Activated T-helper 1 cell treated with anti-CD3 and anti-CD28 coated beads, Interleukin-2, amount 50 U/mL, for 16 hours (primary cell): ENCODE results near the gene KIR2DL1.
"Not testable (repeated sequence)": the region's sequence is repeated elsewhere in the genome, so short reads cannot be mapped to it uniquely, and the experiment has no call there.

ENCODE experiments used
- DNase-seq, 2 donors: peaks; one replicate each; pipeline ENCODE4 v3.0.0-alpha.2; 2020; ENCODE audit warnings: low read depth in 1 of 2, low spot score in 1 of 2

The KIR2DL1 gene

DNA sequence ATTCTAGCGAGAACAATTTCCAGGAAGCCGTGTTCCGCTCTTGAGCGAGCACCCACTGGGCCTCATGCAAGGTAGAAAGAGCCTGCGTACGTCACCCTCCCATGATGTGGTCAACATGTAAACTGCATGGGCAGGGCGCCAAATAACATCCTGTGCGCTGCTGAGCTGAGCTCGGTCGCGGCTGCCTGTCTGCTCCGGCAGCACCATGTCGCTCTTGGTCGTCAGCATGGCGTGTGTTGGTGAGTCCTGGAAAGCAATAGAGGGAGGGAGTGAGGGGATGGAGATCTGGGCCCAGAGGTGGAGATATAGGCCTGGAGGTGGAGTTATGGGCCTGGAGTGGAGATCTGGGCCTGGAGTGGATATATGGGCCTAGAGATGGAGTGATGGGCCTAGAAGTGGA, at the start of gene KIR2DL1:
TSS of gene KIR2DL1 (plus strand) at position 148 of the 400 bp plus-strand sequence. CDS start at position 206, 58 bp downstream.
- DNase-seq, result not testable (repeated sequence)

DNA sequence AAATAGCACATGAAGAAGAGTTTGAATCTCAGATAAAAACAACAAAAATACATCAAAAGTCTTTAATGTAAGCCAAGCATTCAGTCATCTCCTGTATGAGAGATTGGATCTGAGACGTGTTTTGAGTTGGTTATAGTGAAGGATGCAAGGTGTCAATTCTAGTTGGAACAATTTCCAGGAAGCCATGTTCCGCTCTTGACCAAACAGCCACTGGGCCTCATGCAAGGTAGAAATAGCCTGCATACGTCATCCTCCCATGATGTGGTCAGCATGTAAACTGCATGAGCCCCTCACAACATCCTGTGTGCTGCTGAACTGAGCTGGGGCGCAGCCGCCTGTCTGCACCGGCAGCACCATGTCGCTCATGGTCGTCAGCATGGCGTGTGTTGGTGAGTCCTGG, 45.5 kb upstream of the KIR2DL1 start, which contains the start of gene KIR3DL3:
TSS of gene KIR3DL3 (plus strand) at position 301 of the 400 bp plus-strand sequence. CDS start at position 356, 55 bp downstream.
- DNase-seq, result no peak

DNA sequence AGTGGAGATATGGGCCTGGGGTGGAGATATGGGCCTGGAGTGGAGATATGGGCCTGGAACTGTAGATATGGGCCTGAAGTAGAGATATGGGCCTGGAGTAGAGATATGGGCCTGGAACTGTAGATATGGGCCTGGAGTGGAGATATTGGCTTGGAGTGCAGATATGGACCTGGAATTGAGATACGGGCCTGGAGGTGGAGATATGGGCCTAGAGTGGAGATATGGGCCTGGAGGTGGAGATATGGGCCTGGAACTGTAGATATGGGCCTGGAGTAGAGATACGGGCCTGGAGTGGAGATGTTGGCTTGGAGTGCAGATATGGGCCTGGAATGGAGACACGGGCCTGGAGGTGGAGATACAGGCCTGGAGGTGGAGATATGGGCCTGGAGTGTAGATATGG, 44.9 kb upstream of the KIR2DL1 start:
- DNase-seq, result no peak

DNA sequence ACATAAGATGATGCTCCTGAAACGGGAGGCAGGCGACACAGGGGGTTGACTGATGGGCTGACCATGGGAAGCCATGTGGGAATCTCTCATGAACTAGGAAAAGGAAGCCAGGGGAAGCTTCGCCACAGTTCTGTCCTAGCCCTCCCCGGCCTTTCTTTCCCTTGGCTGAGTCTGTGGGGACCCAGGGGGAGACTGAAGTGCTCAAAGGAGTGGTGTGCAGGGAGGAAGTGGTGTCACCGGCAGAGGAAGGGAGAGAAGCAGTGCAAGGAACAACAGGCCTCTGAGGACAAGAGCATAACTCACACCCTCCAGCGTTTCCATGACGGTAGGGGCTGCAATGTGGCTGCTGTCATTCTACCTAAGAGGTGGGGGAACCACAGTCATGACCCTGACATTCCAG, 44.3 kb upstream of the KIR2DL1 start:
- no peak for DNase-seq

DNA sequence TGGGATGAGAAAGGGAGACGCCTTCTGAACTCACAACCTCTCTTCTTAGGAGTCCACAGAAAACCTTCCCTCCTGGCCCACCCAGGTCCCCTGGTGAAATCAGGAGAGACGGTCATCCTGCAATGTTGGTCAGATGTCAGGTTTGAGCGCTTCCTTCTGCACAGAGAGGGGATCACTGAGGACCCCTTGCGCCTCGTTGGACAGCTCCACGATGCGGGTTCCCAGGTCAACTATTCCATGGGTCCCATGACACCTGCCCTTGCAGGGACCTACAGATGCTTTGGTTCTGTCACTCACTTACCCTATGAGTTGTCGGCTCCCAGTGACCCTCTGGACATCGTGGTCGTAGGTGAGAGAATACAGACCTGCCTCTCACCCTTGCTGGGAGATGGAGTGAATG, 42.0 kb upstream of the KIR2DL1 start:
- DNase-seq, result no peak

DNA sequence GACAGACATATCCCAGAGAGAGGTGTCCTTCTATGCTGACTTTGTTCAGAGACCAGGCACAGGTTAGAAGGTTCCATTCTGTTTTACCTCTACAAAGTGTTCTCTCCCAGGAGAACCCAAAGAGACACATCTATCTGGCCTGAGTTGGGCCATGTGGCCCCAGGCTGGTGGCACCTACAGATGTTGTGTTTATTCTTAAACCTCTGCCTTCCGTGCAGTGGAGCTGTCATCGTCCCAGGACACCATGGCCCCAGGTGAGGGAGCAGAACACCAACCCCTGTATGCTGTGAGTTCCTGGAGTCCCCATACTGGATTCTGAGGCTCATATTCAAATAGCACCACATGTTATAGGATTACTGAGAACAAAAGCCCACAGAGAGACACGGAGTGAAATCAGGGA, 41.4 kb upstream of the KIR2DL1 start:
- DNase-seq, result no peak

DNA sequence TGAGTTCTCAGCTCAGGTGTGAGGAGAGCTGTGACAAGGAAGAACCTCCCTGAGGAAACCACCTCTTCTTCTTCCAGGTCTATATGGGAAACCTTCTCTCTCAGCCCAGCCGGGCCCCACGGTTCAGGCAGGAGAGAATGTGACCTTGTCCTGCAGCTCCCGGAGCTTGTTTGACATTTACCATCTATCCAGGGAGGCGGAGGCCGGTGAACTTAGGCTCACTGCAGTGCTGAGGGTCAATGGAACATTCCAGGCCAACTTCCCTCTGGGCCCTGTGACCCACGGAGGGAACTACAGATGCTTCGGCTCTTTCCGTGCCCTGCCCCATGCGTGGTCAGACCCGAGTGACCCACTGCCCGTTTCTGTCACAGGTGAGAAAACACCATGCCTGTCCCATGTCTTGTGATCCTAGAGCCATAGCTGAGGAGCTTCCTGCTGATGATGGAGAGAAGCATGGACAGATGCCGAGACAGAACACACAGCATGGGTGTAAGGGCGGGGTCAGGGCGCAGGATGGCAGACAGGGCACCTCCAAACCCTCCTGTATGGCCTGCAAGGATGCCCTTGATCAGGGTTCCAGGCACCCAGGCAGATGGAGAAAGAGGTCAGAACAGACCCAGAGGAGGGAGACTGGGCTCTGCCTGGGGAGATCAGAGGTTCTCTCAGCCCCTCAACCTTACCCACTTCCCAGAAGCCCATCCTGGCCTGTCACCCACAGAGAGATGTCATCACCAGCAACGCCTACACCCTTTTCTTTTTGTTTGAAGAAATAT, 40.0 kb upstream of the KIR2DL1 start:
- DNase-seq, result no peak

DNA sequence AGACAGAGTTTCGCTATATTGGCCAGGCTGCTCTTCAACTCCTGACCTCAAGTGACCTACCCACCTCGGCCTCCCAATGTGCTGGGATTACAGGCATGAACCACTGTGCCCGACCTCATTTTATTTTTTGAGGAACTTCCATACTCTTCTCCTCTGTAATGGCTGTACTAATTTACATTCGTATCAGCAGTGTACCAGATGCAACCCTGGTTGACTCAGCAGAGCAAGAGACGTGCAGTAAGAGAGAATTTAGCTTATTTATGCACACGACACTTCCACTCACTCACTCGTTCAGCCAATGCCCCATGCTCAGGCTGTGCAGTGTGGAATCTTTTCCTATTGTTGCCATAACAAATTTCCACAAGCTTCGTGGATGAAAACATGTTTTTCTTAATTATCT, 38.4 kb upstream of the KIR2DL1 start:
- DNase-seq, result no peak

DNA sequence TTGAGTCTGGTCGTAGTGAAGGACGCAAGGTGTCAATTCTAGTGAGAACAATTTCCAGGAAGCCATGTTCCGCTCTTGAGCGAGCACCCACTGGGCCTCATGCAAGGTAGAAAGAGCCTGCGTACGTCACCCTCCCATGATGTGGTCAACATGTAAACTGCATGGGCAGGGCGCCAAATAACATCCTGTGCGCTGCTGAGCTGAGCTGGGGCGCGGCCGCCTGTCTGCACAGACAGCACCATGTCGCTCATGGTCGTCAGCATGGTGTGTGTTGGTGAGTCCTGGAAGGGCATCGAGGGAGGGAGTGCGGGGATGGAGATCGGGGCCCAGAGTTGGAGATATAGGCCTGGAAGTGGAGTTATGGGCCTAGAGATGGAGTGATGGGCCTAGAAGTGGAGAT, 31.3 kb upstream of the KIR2DL1 start, which contains the start of gene KIR2DL3:
TSS of gene KIR2DL3 (plus strand) at position 208 of the 400 bp plus-strand sequence. CDS start at position 241, 33 bp downstream.
- DNase-seq, result not testable (repeated sequence)

DNA sequence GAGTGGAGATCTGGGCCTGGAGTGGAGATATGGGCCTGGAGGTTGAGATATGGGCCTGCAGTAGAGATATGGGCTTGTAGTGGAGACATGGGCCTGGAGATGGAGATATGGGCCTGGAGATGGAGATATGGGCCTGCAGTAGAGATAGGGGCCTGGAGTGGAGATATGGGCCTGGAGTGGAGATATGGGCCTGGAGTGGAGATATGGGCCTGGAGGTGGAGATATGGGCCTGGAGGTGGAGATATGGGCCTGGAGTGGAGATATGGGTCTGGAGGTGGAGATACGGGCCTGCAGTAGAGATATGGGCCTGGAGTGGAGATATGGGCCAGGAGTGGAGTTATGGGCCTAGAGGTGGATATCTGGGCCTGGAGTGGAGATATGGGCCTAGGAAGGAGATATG, 30.9 kb upstream of the KIR2DL1 start:
- DNase-seq, result no peak

DNA sequence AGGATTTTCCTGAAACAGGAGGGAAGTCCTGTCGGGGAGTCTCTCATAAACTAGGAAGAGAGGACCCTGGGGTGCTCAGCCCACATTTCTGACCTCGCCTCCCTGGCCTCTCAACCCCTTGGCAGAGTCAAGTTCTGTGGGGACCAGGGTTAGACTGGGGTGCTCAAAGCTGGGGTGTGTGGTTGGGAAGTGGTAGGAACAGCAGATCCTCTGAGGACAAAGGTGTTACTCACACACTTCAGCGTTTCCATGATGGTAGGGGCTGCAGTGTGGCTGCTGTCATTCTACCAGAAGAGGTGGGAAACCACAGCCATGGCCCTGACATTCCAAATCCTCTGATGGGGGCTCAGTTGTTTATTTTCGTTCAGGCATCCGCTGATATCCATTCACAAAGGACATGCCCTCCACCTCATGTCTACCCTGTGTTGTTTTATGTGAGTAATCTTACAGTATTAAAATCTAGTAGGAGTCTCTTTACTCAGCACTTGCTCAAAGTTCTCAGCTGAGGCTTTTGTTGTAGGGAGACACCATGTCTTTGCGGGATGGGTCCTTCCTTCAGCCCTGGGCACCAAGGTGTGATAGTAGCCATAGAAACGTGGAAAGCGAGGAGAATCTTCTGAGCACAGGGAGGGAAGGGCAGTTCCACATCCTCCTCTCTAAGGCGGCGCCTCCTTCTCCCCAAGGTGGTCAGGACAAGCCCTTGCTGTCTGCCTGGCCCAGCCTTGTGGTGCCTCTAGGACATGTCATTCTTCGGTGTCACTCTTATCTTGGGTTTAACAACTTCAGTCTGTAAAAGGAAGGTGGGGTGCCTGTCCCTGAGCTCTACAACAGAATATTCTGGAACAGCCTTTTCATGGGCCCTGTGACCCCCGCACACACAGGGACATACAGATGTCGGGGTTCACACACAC, 29.8 kb upstream of the KIR2DL1 start:
- DNase-seq, result no peak

DNA sequence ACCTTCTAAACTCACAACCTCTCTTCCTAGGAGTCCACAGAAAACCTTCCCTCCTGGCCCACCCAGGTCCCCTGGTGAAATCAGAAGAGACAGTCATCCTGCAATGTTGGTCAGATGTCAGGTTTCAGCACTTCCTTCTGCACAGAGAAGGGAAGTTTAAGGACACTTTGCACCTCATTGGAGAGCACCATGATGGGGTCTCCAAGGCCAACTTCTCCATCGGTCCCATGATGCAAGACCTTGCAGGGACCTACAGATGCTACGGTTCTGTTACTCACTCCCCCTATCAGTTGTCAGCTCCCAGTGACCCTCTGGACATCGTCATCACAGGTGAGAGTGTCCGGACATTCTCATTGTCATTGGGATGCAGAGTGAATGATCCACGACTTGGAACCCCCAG, 27.6 kb upstream of the KIR2DL1 start:
- DNase-seq, result not testable (repeated sequence)

DNA sequence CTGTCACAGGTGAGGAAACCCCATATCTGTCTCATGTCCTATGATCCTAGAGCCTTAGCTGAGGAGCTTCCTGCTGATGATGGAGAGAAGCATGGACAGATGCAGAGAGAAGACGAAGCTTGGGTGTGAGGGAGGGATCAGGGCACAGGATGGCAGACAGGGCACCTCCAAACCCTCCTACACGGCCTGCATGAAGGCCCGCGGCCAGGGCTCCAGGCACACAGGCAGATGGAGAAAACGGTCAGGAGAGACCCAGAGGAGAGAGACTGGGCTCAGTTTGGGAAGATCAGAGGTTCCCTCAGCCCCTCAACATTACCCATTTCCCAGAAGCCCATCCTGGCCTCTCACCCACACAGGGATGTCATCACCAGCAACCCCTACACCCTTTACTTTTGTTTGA, 25.5 kb upstream of the KIR2DL1 start:
- not testable (repeated sequence) for DNase-seq

DNA sequence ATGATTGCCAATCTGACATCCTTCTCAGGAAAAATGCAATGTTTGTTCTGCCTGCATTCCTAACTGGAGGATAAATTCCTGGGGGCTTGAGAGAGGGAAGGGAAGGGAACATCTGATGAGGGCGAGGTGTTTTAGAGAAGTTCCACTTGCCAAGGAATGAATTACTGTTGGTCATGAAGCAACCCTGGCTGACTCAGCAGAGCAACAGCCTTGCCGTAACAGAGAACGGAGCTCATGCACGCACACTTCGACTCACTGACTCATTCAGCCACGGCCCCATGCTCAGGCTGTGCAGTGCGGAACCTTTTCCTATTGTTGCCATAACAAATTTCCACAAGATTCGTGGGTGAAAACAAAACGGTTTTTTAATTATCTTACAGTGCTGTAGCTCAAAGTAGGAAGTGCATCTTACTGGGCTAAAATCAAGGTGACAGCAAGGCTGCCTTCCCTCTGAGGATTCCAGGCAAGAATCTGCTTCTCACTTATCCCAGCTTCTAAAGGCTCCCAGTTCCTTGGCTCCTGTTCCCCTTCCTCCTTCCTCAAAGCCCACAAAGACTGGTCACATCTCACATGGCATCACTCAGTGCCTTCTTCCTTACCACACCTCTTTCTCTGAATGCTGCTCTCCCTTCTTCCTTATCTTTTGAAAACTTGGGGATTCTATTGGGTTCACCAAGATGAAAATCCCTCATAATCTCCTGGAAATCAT, 21.8 kb upstream of the KIR2DL1 start:
- not testable (repeated sequence) for DNase-seq

DNA sequence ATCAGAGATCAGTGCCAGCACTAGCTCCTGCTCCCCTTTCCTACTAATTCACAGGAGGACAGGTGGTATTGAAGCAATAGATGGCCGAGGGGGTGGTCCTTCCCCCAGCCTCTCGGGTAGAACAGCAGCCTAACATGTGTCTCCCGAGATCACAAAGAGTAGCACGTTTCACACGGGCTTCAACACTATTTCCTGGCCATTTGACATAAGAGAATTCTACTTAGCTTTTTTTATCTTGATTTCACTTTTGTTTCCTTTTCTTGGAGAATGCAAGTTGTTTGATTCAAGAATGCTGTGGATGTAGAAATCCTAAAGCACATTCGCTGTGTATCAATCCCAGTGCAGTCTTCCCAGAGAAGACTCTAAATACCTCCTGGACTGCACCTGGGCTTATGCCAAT, 19.3 kb upstream of the KIR2DL1 start:
- not testable (repeated sequence) for DNase-seq

DNA sequence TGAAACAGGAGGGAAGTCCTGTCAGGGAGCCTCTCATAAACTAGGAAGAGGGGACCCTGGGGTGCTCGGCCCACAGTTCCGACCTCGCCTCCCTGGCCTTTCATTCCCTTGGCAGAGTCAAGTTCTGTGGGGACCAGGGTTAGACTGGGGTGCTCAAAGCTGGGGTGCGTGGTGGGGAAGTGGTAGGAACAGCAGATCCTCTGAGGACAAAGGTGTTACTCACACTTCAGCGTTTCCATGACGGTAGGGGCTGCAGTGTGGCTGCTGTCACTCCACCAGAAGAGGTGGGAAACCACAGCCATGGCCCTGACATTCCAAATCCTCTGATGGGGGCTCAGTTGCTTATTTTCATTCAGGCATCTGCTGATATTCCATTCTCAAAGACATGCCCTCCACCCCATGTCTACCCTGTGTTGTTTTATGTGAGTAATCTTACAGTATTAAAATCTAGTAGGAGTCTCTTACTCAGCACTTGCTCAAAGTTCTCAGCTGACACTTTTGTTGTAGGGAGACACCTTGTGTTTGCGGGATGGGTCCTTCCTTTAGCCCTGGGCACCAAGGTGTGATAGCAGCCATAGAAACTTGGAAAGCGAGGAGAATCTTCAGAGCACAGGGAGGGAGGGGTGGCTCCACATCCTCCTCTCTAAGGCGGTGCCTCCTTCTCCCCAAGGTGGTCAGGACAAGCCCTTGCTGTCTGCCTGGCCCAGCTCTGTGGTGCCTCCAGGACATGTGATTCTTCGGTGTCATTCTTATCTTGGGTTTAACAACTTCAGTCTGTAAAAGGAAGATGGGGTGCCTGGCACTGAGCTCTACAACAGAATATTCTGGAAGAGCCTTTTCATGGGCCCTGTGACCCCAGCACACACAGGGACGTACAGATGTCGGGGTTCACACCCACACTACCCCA, 13.1 kb upstream of the KIR2DL1 start:
- DNase-seq, result not testable (repeated sequence)

DNA sequence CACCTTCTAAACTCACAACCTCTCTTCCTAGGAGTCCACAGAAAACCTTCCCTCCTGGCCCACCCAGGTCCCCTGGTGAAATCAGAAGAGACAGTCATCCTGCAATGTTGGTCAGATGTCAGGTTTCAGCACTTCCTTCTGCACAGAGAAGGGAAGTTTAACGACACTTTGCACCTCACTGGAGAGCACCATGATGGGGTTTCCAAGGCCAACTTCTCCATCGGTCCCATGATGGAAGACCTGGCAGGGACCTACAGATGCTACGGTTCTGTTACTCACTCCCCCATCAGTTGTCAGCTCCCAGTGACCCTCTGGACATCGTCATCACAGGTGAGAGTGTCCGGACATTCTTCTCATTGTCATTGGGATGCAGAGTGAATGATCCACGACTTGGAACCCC, 11.0 kb upstream of the KIR2DL1 start:
- not testable (repeated sequence) for DNase-seq

DNA sequence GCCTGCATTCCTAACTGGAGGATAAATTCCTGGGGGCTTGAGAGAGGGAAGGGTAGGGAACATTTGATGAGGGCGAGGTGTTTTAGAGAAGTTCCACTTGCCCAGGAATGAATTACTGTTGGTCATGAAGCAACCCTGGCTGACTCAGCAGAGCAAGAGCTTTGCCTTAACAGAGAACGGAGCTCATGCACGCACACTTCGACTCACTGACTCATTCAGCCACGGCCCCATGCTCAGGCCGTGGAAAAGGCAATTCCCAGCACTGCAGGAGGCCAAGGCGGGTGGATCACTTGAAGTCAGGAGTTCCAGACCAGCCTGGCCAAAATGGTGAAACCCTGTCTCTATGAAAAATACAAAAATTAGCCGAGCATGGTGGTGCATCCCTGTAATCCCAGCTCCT, 5.4 kb upstream of the KIR2DL1 start:
- DNase-seq, result not testable (repeated sequence)

DNA sequence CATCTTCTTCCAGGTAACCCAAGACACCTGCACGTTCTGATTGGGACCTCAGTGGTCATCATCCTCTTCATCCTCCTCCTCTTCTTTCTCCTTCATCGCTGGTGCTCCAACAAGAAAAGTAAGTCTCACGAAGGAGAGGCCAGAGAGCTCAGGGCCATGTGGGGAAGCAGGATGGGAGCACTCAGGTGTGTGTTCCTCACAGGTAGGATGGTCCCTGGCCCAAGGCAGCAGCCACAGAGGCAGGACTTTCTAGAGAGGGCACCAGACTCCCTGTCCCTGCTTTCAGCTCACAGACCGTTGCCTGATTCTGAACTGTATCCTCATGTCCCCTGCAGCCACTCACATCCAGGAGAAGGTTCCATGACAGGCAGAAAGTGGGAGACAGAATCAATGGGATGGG, 3.1 kb upstream of the KIR2DL1 start:
- not testable (repeated sequence) for DNase-seq

DNA sequence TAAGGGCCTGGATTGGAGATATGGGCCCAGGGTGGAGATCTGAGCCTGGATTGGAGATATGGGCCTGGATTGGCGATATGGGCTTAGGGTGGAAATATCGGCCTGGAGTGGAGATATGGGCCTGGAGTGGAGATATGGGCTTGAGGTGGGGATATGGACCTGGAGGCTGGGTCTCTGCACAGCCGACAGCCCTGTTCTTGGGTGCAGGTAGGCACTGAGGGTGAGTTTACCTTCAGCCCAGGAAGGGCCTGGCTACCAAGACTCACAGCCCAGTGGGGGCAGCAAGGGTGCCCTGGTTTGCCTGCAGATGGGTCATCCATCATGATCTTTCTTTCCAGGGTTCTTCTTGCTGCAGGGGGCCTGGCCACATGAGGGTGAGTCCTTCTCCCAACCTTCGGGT, 918 bp downstream of the KIR2DL1 start:
- DNase-seq, result not testable (repeated sequence)
